ENCODE data around the gene SLC44A5.
"Not testable (repeated sequence)": the region's sequence is repeated elsewhere in the genome, so short reads cannot be mapped to it uniquely, and the experiment has no call there.

SLC44A5 gene

DNA sequence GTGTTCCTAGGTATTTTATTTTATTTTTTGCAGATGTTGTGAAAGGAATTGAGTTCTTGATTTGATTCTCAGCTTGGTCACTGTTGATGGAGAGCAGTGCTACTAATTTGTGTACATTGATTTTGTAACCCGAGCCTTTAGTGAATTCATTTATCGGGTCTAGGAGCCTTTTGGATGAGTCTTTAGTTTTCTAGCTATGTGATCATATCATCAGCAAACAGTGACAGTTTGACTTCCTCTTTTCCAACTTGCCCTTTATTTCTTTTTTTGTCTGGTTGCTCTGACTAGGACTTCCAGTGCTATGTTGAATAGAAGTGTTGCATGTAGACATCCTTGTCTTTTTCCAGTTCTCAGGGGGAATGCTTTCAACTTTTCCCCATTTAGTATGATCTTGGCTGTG is 337.8 kb downstream of the SLC44A5 start:
- DNase-seq (ENCODE audit: low spot score), result no peak

DNA sequence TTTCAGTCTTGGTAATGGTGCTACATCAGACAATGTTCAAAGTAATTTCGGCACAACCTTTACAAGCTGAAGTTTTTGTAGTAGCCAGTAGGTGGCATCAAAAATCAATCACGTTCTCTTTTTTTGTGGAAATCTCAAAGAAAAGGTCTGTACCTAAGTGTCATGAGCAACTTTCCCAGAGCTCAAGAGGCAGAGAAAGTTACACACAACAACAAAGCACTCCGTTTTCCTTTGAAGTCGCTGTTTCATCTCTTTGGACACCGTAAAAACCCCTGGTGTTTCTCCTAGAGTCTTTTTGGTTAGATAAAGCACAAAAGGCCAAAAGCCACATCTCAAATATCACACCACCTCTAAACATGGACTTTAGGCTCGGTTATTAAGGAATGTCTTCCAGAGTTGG is 345.1 kb downstream of the SLC44A5 start:
- DNase-seq (ENCODE audit: low spot score), result no peak

DNA sequence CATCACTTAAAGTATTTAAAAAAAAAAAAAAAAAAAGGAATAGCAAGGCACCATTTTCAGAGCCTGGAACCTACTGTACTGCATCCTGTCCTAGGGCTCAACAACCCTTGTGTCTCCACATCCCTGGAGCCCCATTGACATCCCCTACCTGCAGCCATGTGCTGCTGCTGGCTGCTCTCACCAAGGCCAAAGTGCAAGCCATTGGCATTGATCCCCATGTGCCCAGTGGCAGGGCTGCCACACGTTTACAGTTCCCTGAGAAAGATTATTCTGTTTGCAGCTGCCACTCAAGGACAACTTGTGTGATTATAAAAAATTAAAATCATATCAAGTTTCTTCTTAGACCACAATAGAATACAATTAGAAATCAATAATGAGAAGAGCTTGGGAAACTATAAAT is 346.8 kb downstream of the SLC44A5 start:
- no peak for DNase-seq (ENCODE audit: low spot score)

DNA sequence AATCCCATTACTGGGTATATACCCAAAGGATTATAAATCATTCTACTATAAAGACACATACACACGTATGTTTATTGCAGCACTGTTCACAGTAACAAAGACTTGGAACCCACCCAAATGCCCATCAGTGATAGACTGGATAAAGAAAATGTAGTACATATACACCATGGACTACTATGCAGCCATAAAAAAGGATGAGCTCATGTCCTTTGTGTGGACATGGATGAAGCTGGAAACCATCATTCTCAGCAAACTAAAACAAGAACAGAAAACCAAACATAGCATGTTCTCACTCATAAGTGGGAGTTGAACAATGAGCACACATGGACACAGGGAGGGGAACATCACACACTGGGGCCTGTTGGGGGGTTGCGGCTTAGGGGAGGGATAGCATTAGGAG is 347.3 kb downstream of the SLC44A5 start:
- not testable (repeated sequence) for DNase-seq (ENCODE audit: low spot score)

DNA sequence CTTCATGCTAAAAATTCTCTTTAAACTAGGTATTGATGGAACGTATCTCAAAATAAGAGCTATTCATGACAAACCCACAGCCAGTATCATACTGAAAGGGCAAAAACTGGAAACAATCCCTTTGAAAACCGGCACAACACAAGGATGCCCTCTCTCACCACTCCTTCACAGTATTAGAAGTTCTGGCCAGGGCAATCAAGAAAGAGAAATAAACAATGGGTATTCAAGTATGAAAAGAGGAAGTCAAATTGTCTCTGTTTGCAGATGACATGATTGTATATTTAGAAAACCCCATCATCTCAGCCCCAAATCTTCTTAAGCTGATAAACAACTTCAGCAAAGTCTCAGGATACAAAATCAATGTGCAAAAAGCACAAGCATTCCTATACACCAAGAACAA is 349.0 kb downstream of the SLC44A5 start:
- not testable (repeated sequence) for DNase-seq (ENCODE audit: low spot score)

DNA sequence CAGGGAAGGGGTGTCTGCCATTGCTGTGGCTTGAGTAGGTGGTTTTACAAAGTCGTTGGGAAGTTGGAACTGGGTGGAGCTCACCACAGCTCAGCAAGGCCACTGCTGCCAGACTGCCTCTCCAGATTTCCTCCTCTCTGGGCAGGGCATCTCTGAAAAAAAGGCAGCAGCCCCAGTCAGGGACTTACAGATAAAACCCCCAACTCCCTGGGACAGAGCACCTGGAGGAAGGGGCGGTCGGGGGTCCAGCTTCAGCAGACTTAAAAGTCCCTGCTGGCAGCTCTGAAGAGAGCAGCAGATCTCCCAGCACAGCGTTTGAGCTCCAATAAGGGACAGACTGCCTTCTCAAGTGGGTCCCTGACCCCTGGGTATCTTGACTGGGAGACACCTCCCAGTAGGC is 352.6 kb downstream of the SLC44A5 start:
- DNase-seq (ENCODE audit: low spot score), result no peak

DNA sequence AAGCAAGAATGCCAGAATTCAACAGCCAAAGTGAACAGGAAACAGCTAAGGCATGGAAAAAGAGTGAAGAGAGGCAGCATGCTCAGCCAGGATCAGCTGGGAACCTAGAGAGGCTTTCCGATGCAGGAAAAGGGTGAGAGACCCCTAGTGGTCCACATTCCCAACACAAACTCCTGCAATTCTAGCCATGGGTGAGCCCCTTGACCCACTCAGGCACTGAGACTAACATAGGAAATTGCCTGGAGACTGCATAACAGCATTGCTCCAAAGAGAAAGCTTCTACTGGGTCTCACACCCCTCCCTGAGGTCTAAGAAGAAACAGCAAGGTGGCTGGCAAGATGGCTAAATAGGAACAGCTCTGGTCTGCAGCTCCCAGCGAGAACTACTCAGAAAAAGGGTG is 353.5 kb downstream of the SLC44A5 start:
- DNase-seq (ENCODE audit: low spot score), result no peak

DNA sequence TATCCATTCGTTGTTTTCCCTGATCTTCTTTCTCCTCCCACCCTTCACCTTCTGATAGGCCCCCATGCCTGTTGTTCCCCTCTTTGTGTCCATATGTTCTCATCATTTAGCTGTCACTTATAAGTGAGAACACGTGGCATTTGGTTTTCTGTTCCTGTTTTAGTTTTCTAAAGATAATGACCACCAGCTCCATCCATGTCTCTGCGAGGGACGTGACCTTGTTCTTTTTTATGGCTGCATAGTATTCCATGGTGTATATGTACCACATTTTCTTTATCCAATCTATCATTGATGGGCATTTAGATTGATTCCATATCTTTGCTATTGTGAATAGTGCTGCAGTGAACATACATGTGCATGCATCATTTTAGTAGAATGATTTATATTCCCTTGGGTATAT is 360.8 kb downstream of the SLC44A5 start:
- not testable (repeated sequence) for DNase-seq (ENCODE audit: low spot score)

DNA sequence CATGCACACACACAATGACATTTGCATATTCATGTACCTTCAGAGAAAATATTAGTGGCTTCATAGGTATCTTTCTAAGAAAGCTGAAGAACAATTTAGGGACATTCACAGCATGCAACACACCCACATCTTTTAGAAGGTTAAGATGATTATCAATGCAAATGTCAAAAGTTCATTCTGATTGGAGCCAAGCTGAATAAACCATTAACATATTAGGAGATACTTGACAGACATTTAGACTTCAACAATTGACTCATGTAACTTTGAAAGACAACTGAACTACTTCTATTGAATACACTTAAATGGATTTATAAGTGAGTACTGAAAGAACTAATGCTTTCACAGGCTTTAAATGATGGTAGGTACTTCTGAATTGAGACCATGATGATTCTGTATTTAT is 365.7 kb downstream of the SLC44A5 start:
- no peak for DNase-seq (ENCODE audit: low spot score)

DNA sequence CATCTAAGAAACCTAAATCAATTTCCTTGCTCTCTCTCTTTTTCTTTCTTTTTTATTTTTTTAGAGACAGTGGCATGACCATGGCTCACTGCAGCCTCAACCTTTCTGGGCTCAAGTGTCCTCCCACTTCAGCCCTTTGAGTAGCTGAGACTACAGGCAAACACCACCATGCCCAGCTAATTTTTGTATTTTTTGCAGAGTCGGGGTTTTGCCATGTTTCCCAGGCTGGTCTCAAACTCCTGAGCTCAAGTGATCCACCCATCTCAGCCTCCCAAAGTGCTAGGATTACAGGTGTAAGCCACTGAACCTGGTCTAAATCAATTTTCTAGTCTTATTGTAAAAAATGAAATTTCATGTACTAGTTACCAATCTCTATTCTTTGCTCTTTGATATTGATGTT is 367.8 kb downstream of the SLC44A5 start:
- no peak for DNase-seq (ENCODE audit: low spot score)

DNA sequence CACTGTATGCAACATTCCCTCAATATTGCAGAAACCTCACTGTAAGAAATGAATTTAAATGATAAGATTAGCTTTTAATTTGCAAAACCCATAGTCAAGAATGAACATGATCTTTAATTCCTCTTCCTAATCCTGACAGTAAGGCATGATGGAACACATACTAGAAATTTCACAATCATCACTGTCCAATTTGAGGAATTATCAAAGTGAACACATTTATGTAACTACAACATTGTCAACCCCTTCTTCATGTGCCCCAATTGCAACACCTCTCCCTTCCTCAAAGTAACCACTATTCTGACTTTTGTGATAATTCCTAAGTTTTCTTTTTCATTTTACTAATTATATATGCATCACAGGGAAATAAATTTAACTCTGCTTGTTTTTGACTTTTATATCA is 373.6 kb downstream of the SLC44A5 start:
- no peak for DNase-seq (ENCODE audit: low spot score)

DNA sequence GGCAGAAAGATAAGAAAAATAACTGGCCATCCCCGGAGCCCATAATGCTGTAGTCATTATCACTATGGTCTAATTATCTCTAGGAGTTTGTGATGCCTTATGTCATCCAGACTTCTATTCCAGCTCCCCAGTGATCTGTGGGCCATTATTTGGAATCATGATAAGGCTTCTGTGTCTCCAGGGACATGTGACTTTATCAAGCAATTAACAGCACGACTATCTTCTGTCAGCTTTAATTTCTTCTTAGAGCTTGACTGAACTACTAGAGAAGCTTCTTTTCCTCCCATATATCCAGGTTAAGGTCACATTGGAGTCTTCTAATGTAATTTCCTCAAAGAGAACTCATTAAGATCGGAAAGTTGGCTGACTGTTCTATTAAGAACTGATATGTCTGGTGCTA is 376.4 kb downstream of the SLC44A5 start:
- no peak for DNase-seq (ENCODE audit: low spot score)

DNA sequence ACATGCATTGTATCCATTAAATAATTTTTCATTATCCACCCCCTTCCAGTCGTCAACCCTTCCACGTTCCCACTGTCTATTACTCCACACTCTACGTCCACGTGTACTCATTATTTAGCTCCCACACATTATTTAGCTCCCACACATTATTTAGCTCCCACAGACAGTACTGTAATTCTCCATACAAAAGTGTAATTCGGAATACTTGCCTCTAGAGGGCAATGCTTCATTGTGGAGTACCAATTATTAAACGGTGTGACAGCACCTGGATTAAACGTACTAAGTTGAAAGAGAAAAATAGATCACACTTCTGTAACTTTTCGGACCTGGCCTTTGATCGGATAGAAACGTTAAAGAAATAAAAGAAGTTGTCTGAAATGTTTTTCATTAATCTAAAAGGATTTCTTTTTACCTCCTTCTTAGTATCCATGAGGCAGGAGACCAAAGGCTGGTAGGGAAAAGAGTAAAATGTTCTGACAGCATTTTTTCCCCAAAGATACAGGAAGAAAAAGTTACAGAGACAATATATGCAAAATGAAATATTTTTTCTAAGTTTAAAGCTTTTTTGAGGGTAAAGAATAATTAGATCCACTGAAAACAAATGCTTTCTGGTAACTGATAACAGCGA is 377.5 kb downstream of the SLC44A5 start:
- DNase-seq (ENCODE audit: low spot score), result no peak

DNA sequence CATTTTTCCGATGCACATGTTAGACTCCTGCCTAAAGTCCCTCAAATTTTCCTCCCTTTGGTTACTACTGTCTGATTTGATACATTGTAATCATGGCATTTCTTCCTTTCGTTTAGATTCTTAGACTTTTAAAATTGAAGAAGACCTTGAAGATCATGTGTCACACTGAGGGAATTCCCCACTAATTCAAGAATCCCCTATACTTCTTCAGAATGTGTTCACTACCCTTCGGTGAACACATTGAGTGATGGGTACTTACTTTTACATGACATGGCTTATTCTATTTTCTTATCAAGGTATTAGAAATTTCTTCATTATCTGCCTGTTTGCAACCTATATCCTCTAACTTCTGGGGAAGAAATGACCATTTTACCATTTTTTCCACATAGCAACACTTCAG is 390.8 kb downstream of the SLC44A5 start:
- no peak for DNase-seq (ENCODE audit: low spot score)

DNA sequence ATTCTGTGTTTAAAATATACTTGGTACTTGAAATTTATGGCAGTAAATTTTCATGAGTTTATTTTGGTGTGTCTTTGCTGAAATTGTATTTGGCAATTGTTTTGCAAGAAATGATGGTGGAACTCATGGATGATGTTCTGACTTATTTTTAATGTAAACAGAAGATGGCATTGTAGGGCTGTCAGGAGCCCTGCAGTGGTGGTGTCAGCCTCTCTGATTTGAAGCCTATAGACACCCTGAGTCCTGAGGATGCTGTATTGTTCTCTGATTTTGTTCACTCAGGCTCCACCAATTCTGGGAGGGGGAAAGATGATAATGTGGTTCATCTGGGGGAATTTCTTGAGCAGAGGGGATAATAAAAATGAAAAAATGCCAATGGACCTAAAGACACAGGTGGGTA is 396.9 kb downstream of the SLC44A5 start:
- no peak for DNase-seq (ENCODE audit: low spot score)

DNA sequence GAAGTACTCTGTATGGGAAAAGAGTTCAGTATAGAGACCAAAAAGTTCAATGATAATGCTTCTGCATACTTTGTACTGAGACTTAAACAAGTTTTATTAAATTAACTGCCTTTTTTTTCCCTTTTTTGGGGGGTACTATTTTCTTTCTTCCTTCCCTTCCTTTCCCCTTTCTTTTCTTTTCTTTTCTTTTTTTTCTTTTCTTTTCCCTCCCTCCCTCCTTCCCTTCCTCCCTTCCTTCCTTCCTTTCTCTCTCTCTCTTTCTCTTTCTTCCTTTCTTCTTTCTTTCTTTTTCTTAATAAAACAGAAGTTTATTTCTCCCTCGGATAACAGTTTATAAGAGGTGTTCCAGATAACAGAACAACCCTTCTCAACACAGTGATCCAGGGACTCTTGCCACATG is 399.3 kb downstream of the SLC44A5 start:
- DNase-seq (ENCODE audit: low spot score), result no peak

DNA sequence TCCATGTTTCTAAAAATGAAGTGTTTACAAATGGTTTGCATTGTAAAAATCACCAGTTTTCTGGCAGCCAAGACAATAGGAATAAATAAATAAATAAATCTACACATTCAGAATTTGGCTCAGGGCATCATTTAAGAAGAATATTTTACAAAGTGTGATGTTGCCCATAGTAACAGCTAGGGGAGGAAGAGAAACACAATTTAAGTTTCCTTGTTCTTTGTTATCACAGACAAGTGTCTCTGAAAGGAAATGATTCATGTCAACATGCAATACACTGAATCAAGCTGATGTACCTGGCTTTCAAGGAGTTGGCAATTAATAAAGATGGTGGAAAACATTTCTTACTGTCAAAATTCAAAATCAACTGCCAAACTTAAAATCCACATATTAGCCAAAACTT is 402.1 kb downstream of the SLC44A5 start:
- DNase-seq (ENCODE audit: low spot score), result no peak

DNA sequence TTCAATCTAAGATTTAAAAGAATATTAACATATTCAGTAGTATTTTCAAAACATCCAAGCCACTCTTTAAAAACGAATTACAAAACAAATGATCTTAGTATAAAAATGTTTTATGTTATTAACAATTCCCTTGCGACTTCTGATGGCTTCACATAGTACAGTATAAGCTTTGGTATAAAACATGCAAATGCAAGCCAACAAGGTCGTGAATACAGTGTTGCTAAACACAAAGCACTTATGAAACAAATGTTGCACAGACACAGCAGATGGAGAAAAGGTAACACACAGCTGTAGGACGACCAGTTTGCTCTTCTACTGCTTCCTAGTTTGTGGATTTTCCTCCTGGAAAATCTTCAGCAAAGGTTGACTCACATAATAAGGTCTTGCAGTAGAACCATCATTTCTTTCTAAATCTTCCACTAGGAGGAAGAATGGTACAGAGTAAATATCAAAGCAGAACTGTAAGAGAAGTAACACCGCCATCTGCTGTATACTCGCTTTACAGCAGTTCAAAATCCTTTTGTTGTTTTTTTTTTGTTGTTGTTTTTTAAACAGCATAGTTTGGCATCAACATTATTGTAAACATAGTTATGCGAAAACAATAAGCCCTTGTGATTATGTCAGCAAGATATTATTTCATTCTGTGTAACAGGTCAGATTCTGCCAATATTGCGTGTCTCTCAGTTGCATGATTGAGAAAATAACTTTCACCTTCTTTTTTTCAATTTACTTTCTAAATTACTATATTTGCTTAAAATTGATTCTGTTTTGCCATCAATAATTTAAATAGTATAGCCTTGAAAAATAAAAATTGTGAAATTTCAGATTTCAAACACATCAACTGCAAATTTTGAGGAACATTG is 407.3 kb downstream of the SLC44A5 start:
- no peak for DNase-seq (ENCODE audit: low spot score)

DNA sequence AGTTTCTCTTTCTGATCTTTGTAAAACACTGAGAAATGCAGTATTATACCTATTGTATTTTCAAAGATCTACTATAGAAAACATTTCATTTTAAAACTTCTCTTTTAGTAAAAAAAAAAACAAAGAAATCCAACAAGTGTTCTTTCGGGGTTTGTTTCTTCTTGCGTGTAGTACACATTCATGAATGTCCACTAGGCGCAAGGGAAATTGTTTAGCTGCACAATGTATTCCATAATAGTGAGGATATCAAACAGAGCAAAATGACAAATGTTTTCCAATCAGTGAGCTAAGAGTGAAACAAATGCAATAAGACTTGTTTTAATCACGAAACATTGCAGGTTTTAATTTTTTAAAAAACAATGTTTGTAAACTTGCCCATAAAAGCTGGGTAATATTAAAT is 408.2 kb downstream of the SLC44A5 start:
- no peak for DNase-seq (ENCODE audit: low spot score)

DNA sequence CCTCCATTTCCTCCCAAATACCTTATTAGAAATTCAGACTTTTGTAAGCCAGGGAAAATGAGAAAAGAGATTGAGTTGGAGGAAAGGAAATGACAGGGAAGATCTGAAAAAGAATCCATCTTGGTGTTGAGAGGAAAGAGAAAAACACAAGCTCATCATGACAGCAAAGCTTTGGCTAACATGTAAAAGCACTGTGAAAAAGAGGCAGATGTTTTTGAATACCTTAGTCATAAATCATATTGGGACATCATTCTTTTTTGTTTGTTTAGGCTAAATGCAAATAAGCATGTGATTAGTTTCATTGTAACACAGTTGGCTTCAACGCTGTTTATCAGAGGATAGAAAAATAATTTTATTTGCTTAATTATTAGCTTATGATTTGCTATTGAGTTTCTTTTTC is 412.2 kb downstream of the SLC44A5 start:
- no peak for DNase-seq (ENCODE audit: low spot score)

DNA sequence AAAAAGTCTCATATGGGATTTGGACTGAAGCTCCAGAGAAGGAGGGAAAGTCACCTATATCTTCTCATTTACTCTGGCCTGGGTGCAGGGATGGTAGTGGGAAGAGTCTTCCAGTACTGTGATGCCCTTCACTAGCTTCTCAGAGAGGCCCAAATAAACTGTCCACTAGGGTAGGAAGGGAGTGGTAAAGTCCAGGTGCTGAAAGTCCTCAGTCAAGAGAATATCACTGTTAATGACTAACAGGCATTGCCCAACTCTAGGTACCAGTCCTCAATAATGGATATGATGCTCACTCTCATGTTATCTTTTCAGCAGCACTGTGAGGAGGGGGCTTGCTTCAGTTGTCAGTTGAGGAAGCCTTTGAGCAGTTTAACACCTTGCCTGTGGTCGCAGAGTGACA is 412.8 kb downstream of the SLC44A5 start:
- no peak for DNase-seq (ENCODE audit: low spot score)

DNA sequence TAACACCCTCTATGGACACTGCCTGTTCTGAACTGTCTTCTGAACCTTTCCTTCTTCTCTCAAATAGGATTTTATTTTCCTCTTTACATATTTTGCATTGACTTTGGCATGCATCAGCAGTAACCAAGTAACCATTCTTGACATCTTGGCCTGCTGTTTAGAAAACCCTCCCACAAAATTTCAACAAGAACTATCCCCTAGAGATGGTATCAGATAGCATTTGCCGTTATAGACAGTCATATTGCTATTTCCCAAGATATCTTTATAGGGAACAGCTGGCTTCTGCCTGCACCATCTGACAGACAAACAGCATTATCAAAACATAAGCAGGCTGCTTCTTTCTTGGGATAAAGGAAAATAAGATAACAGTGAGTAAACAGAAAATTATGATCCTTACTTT is 422.0 kb downstream of the SLC44A5 start:
- no peak for DNase-seq (ENCODE audit: low spot score)

DNA sequence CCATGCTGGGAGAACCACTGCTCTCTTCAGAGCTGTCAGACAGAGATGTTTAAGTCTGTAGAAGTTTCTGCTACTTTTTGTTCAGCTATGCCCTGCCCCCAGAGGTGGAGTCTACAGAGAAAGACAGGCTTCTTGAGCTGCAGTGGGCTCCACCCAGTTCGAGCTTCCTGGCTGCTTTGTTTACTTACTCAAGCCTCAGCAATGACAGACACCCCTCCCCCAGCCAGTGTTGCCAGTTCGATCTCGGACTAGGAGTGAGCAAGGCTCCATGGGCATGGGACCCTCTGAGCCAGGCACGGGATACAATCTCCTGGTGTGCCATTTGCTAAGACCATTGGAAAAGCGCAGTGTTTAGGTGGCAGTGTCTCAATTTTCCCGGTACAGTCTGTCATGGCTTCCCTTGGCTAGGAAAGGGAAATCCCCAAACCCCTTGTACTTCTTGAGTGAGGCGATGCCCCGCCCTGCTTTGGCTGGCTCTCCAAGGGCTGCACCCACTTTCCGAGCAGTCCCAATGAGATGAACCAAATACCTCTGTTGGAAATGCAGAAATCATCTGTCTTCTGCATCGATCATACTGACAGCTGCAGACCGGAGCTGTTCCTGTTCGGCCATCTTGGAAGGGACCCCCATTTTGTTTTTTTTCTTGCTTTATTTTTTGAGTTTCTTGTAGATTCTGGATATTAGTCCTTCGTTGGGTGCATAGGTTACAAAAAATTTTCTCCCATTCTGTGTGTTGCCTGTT is 429.5 kb downstream of the SLC44A5 start:
- not testable (repeated sequence) for DNase-seq (ENCODE audit: low spot score)
